K562 (cell line): ENCODE measurements around the gene ASCC3. TPM values are rescaled to one million over a fixed set of nuclear protein-coding genes. Genes with fewer than 3 reads are reported as not detected.
A peak's percentile ranks its signal among the peaks of the same experiment; 100 is the strongest.

Source experiments
- CEBPZ ChIP-seq: fragments of 150-350 bp; IDR thresholded peaks from 2 replicates; pipeline ENCODE4 v1.6.1; 2014; ENCODE audit warnings: low read depth, mild to moderate bottlenecking, low read length, borderline replicate concordance
- HMGXB4 ChIP-seq: sonication (generic); formaldehyde crosslinking; IDR thresholded peaks from 2 replicates; pipeline ENCODE4 v1.8.1; 2023; ENCODE audit warnings: mild to moderate bottlenecking, missing genetic modification reagents
- KLF16 ChIP-seq: IDR thresholded peaks from 2 replicates; pipeline ENCODE4 v1.6.1; 2016; ENCODE audit warnings: antibody characterized with exemption
- MLLT1 ChIP-seq, 2 experiments: fragments of 450-650 bp; IDR thresholded peaks; 2 replicates each; pipeline ENCODE4 v1.6.1; 2016
- MTA2 ChIP-seq: fragments of 450-650 bp; IDR thresholded peaks from 2 replicates; pipeline ENCODE4 v1.6.1; 2016; ENCODE audit warnings: low read depth
- POLR2B ChIP-seq: fragments of 450-650 bp; IDR thresholded peaks from 2 replicates; pipeline ENCODE4 v1.6.1; 2018; ENCODE audit warnings: low read depth; ENCODE audit not compliant: partially characterized antibody
- POU5F1 ChIP-seq: fragments of 150-350 bp; IDR thresholded peaks from 2 replicates; pipeline ENCODE4 v1.6.1; 2014; ENCODE audit warnings: borderline replicate concordance, low read length, low read depth, mild to moderate bottlenecking; ENCODE audit not compliant: partially characterized antibody
- RNF219 ChIP-seq: fragments of 250-450 bp; sonication (Bioruptor Pico); IDR thresholded peaks from 2 replicates; pipeline ENCODE4 v1.5.0; 2022; ENCODE audit warnings: mild to moderate bottlenecking
- SRSF1 ChIP-seq: fragments of 200-400 bp; formaldehyde crosslinking; IDR thresholded peaks from 2 replicates; pipeline ENCODE4 v1.6.1; 2017; ENCODE audit warnings: mild to moderate bottlenecking, low read depth, low read length, moderate library complexity
- ZBED1 ChIP-seq: IDR thresholded peaks from 2 replicates; pipeline ENCODE4 v1.6.1; 2014
- ZBTB9 ChIP-seq: fragments of 450-650 bp; formaldehyde crosslinking; IDR thresholded peaks from 2 replicates; pipeline ENCODE4 v1.4.0; 2020; ENCODE audit warnings: mild to moderate bottlenecking, moderate library complexity
- ZNF507 ChIP-seq: conservative IDR thresholded peaks from 2 replicates; pipeline ENCODE4 v1.6.1; 2017; ENCODE audit warnings: missing genetic modification characterization, missing compliant biosample characterization
- ZSCAN29 ChIP-seq: fragments of 450-650 bp; IDR thresholded peaks from 2 replicates; pipeline ENCODE4 v1.6.1; 2017
- polyA plus RNA-seq, 8 experiments: library from polyadenylated mRNA; depleted of rRNA in 4 of 8; stranded (reverse) in 5 of 8; unstranded in 3 of 8; fragments of >200 nt; fragmentation: Nextera tagmentation in 2 of 8; fragmentation: Illumina TruSeq in 1 of 8; extraction: Ambion mirVana in 2 of 8; extraction: Trizol in 1 of 8; gene quantifications; 2 replicates each; pipeline versions ENCODE4 v1.2.1 to v1.2.3, GENCODE V29; 2011 to 2014; ENCODE audit warnings: inconsistent platforms in 1 of 8, missing spikeins in 1 of 8
- total RNA-seq, 7 experiments: library from RNA; depleted of rRNA in 6 of 7; stranded (reverse); fragments of >200 nt in 6 of 7; fragmentation: Illumina TruSeq in 2 of 7; extraction: Trizol in 2 of 7; gene quantifications; 2 replicates each; pipeline versions ENCODE4 v1.2.1 to v1.2.3, GENCODE V29; 2011 to 2021; ENCODE audit warnings: low replicate concordance in 1 of 7

The ASCC3 gene
- total and polyA plus RNA-seq, 9 of the 15 experiments (the other 6 are each of a cell fraction or from before 2014, with no cell fraction given), result 16.1 to 56.1 (median 33.9) TPM

GRCh38 chr6:100880853-100881706, at the start of gene ASCC3 (continued):
- no peak for TF ChIP-seq CEBPZ
- TF ChIP-seq HMGXB4 (CRISPR knock-in tag), result 0 out of 2 replicates have a peak, but pooled peaks have one; percentile 10
- no peak for TF ChIP-seq ZBTB9
- TF ChIP-seq RNF219 (CRISPR knock-in tag), result no peak
- peak; percentile 78 for TF ChIP-seq POLR2B
- TF ChIP-seq ZSCAN29, result 0 out of 2 replicates have a peak, but pooled peaks have one; percentile 12
- TF ChIP-seq ZNF507 (tag), result no peak
- no peak for TF ChIP-seq MTA2
- no peak for TF ChIP-seq POU5F1
- no peak for TF ChIP-seq ZBED1
- TF ChIP-seq MLLT1 (IDR thresholded peaks at IDR 0.05), result 0 out of 4 replicates have a peak, but pooled peaks of 1 of the 2 experiments have one; percentile 26
- TF ChIP-seq SRSF1, result no peak
- TF ChIP-seq KLF16, result no peak
